ENCODE measurements around the gene GPD2.

GPD2 gene

GRCh38 chr2:156436497-156437085, 412 bp downstream of the GPD2 start:
- H3K36me3 ChIP-seq (replicated peaks; ENCODE audit: insufficient read depth, low read length), result no peaks in the 10 kb centered on the region
- no peaks in the 10 kb centered on the region for H3K27me3 ChIP-seq (replicated peaks; ENCODE audit: insufficient read depth, low read length)
- peak overlapping the region; percentile 75 for H3K4me3 ChIP-seq (ENCODE audit: low read length)
- no peak overlapping the region for H3K27ac ChIP-seq (ENCODE audit: low read length)
- H3K9me2 ChIP-seq (replicated peaks; ENCODE audit: insufficient read depth, low read length), result no peaks in the 10 kb centered on the region
- H3K4me2 ChIP-seq (ENCODE audit: low read depth, low read length), result peak overlapping the region; percentile 53
- no peaks in the 10 kb centered on the region for H4K20me1 ChIP-seq (ENCODE audit: insufficient read depth, low read length)
- H3K9me3 ChIP-seq (replicated peaks; ENCODE audit: insufficient read depth, low read length), result no peaks in the 10 kb centered on the region
- peaks cover 9% of the 10 kb centered on the region; the same call in 1 of the 2 replicates for H3F3A ChIP-seq (ENCODE audit: insufficient read depth, low read length)
- H2AFZ ChIP-seq (ENCODE audit: low read length), result peak overlapping the region; percentile 97
- no peaks in the 10 kb centered on the region for H3K79me2 ChIP-seq (ENCODE audit: low read length)
- peak; percentile 34 for DNase-seq
- H3K9ac ChIP-seq (ENCODE audit: low read length), result peak overlapping the region; percentile 68; the same call in 1 of the 2 replicates
- H3K4me1 ChIP-seq (ENCODE audit: low read length), result no peaks in the 10 kb centered on the region
- TF ChIP-seq EZH2 (optimal IDR thresholded peaks at IDR 0.05; ENCODE audit: low read depth, low read length) (no peak), CTCF (IDR thresholded peaks at IDR 0.05; ENCODE audit: low read length) (no peak), EZH2phosphoT487 (IDR thresholded peaks at IDR 0.05; ENCODE audit: low read length) (no peak)

- Histone ChIP-seq H3K4me3 (ENCODE audit: low read length) (peak overlapping the region; percentile 75), H2AFZ (ENCODE audit: low read length) (peak overlapping the region; percentile 97), H3K27ac (ENCODE audit: low read length) (no peak overlapping the region)
Observed at GRCh38 chr2:156437272-156437930, 1.2 kb downstream of the GPD2 start.

GRCh38 chr2:156437931-156438410, 1.8 kb downstream of the GPD2 start:
- Histone ChIP-seq H3K4me1 (ENCODE audit: low read length) (no peaks in the 10 kb centered on the region), H3K9me2 (replicated peaks; ENCODE audit: insufficient read depth, low read length) (no peaks in the 10 kb centered on the region), H3K79me2 (ENCODE audit: low read length) (no peaks in the 10 kb centered on the region), H3K9ac (ENCODE audit: low read length) (no peak overlapping the region), H4K20me1 (ENCODE audit: insufficient read depth, low read length) (no peaks in the 10 kb centered on the region), H3K9me3 (replicated peaks; ENCODE audit: insufficient read depth, low read length) (no peaks in the 10 kb centered on the region), H3K36me3 (replicated peaks; ENCODE audit: insufficient read depth, low read length) (no peaks in the 10 kb centered on the region), H3F3A (ENCODE audit: insufficient read depth, low read length) (peaks cover 9% of the 10 kb centered on the region; the same call in 1 of the 2 replicates), H3K27ac (ENCODE audit: low read length) (no peak overlapping the region), H3K4me3 (ENCODE audit: low read length) (no peak overlapping the region), H3K27me3 (replicated peaks; ENCODE audit: insufficient read depth, low read length) (no peaks in the 10 kb centered on the region), H2AFZ (ENCODE audit: low read length) (no peak overlapping the region), H3K4me2 (ENCODE audit: low read depth, low read length) (peak overlapping the region; percentile 53; the same call in 1 of the 2 replicates)
- no peak for TF ChIP-seq CTCF (IDR thresholded peaks at IDR 0.05; ENCODE audit: low read length)
- TF ChIP-seq EZH2 (optimal IDR thresholded peaks at IDR 0.05; ENCODE audit: low read depth, low read length), result no peak
- no peak for TF ChIP-seq EZH2phosphoT487 (IDR thresholded peaks at IDR 0.05; ENCODE audit: low read length)
- DNase-seq, result no peak

More at GRCh38 chr2:156437272-156437930, 1.2 kb downstream of the GPD2 start:
- Histone ChIP-seq H3K9me2 (replicated peaks; ENCODE audit: insufficient read depth, low read length) (no peaks in the 10 kb centered on the region), H3K36me3 (replicated peaks; ENCODE audit: insufficient read depth, low read length) (no peaks in the 10 kb centered on the region), H3F3A (ENCODE audit: insufficient read depth, low read length) (peaks cover 9% of the 10 kb centered on the region; the same call in 1 of the 2 replicates), H3K9ac (ENCODE audit: low read length) (peak overlapping the region; percentile 68; the same call in 1 of the 2 replicates), H3K9me3 (replicated peaks; ENCODE audit: insufficient read depth, low read length) (no peaks in the 10 kb centered on the region), H3K79me2 (ENCODE audit: low read length) (no peaks in the 10 kb centered on the region), H3K4me2 (ENCODE audit: low read depth, low read length) (peak overlapping the region; percentile 53), H3K27me3 (replicated peaks; ENCODE audit: insufficient read depth, low read length) (no peaks in the 10 kb centered on the region), H3K4me1 (ENCODE audit: low read length) (no peaks in the 10 kb centered on the region), H4K20me1 (ENCODE audit: insufficient read depth, low read length) (no peaks in the 10 kb centered on the region)
- DNase-seq, result no peak
- no peak for TF ChIP-seq EZH2phosphoT487 (IDR thresholded peaks at IDR 0.05; ENCODE audit: low read length)
- TF ChIP-seq EZH2 (optimal IDR thresholded peaks at IDR 0.05; ENCODE audit: low read depth, low read length), result no peak
- no peak for TF ChIP-seq CTCF (IDR thresholded peaks at IDR 0.05; ENCODE audit: low read length)

Data from MM.1S (cell line).